ENCODE results near the gene DDX6.

DNA sequence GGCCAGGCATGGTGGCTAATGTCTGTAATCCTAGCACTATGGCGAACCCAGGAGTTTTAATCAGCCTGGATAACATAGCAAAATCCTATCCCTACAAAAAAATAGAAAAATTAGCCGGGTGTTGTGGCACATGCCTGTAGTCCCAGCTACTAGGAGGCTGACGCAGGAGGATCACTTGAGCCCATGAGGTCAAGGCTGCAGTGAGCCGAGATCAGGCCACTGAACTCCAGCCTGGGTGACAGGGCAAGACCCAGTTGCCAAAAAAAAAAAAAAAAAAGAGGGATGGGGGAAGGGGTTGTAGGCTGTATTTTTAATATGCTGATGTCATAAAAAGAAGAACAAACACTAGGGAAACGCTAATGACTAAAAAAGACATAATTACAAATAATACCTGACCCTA, 12.1 kb downstream of the DDX6 start:
- TF ChIP-seq, protein P1, sequence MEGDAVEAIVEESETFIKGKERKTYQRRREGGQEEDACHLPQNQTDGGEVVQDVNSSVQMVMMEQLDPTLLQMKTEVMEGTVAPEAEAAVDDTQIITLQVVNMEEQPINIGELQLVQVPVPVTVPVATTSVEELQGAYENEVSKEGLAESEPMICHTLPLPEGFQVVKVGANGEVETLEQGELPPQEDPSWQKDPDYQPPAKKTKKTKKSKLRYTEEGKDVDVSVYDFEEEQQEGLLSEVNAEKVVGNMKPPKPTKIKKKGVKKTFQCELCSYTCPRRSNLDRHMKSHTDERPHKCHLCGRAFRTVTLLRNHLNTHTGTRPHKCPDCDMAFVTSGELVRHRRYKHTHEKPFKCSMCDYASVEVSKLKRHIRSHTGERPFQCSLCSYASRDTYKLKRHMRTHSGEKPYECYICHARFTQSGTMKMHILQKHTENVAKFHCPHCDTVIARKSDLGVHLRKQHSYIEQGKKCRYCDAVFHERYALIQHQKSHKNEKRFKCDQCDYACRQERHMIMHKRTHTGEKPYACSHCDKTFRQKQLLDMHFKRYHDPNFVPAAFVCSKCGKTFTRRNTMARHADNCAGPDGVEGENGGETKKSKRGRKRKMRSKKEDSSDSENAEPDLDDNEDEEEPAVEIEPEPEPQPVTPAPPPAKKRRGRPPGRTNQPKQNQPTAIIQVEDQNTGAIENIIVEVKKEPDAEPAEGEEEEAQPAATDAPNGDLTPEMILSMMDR (IDR thresholded peaks at IDR 0.05; ENCODE audit: insufficient read depth, low read length, poor library complexity, severe bottlenecking), result no peak
- no peak for TF ChIP-seq EZH2phosphoT487 (conservative IDR thresholded peaks at IDR 0.05; ENCODE audit: low read length)
